ENCODE measurements around the gene DBR1.

DNA sequence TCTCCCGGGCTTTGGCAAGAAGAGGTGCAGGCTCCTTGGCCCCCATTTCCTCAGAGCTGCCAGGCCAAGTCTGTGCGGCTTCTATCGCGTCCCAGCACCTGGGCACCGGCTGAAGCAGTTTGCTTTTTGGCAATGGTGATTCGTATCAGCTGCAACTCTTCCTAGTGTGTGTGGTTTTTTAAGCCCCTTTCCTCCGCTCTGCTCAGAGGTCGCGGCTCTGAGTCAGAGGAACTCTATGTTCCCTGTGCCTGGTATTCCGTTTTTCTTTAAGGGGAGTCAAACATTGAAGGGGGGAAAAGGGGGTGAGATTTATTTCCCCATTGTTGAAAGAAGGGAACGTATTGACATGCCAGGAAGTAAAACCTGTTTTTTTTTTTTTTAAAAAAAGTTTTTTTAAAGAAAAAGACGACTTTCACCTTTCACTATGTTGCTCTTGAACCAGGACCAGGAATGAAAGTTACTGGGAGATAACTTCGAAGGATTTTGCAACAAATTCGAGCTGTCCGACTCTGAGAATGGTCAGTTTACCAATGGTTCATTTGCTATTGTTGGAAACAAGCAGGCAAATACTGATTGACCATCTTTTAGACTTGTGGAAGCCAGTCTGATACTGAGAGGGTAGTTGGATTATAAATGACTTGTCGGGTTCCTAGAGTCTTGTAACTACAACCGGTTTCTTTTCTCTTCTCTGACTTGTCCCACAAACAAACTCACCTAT, 13.5 kb upstream of the DBR1 start:
- TF ChIP-seq, protein P1, sequence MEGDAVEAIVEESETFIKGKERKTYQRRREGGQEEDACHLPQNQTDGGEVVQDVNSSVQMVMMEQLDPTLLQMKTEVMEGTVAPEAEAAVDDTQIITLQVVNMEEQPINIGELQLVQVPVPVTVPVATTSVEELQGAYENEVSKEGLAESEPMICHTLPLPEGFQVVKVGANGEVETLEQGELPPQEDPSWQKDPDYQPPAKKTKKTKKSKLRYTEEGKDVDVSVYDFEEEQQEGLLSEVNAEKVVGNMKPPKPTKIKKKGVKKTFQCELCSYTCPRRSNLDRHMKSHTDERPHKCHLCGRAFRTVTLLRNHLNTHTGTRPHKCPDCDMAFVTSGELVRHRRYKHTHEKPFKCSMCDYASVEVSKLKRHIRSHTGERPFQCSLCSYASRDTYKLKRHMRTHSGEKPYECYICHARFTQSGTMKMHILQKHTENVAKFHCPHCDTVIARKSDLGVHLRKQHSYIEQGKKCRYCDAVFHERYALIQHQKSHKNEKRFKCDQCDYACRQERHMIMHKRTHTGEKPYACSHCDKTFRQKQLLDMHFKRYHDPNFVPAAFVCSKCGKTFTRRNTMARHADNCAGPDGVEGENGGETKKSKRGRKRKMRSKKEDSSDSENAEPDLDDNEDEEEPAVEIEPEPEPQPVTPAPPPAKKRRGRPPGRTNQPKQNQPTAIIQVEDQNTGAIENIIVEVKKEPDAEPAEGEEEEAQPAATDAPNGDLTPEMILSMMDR (IDR thresholded peaks at IDR 0.05), result no peak
- no peak for TF ChIP-seq ZFX (IDR thresholded peaks at IDR 0.05; ENCODE audit: borderline replicate concordance)

Data from 22Rv1 (cell line).